ENCODE measurements around the gene PTPRJ.

Gene PTPRJ

GRCh38 chr11:48043111-48043990, 63.0 kb downstream of the PTPRJ start:
- peak; percentile 26 for DNase-seq

- DNase-seq = no peak
These were observed 63.7 kb downstream of the PTPRJ start for GRCh38 chr11:48043991-48044512.

GRCh38 chr11:48044577-48044976, 64.2 kb downstream of the PTPRJ start:
- no peak for DNase-seq

- no peak for DNase-seq
These were observed 65.2 kb downstream of the PTPRJ start for GRCh38 chr11:48045536-48045935.

- no peak for DNase-seq
These were observed 67.3 kb downstream of the PTPRJ start for GRCh38 chr11:48047616-48048015.

GRCh38 chr11:48049036-48049435, 68.7 kb downstream of the PTPRJ start:
- DNase-seq = no peak

GRCh38 chr11:48050304-48050703, 69.9 kb downstream of the PTPRJ start:
- no peak for DNase-seq

- DNase-seq = no peak
These were observed 71.0 kb downstream of the PTPRJ start for GRCh38 chr11:48051217-48051830.

- no peak for DNase-seq
These were observed 72.1 kb downstream of the PTPRJ start for GRCh38 chr11:48052183-48053044.

- no peak for DNase-seq
These were observed 74.6 kb downstream of the PTPRJ start for GRCh38 chr11:48054994-48055291.

- peak; percentile 76 for DNase-seq
These were observed 75.2 kb downstream of the PTPRJ start for GRCh38 chr11:48055292-48056132.

- no peak for DNase-seq
These were observed 76.2 kb downstream of the PTPRJ start for GRCh38 chr11:48056325-48057183.

- DNase-seq = no peak
These were observed 77.7 kb downstream of the PTPRJ start for GRCh38 chr11:48058064-48058463.

- no peak for DNase-seq
These were observed 78.4 kb downstream of the PTPRJ start for GRCh38 chr11:48058788-48059187.

- DNase-seq = no peak
These were observed 82.3 kb downstream of the PTPRJ start for GRCh38 chr11:48062649-48063048.

GRCh38 chr11:48063424-48063978, 83.1 kb downstream of the PTPRJ start:
- DNase-seq = no peak

GRCh38 chr11:48064306-48064705, 83.9 kb downstream of the PTPRJ start:
- no peak for DNase-seq

GRCh38 chr11:48066881-48067800, 86.8 kb downstream of the PTPRJ start:
- no peak for DNase-seq

- DNase-seq = no peak
These were observed 92.9 kb downstream of the PTPRJ start for GRCh38 chr11:48073031-48073861.

All from activated CD4-positive, alpha-beta T cell treated with anti-CD3 and anti-CD28 coated beads for 48 hours (primary cell).